Thyroid gland (tissue), 4 donors: ENCODE results near the gene KLF5. TPM values are rescaled to one million over a fixed set of nuclear protein-coding genes. Genes with fewer than 3 reads are reported as not detected.

Experiments
- DNase-seq, 2 donors: peaks; one replicate each; pipeline ENCODE4 v3.0.0-alpha.2; 2019
- H3K27ac ChIP-seq, 3 donors: fragments of 200-600 bp; sonication (generic); 1 replicate in 2 of 3; 2 replicates in 1 of 3; pipeline ENCODE4 v1.5.1; 2016 to 2019; ENCODE audit warnings: mild to moderate bottlenecking in 1 of 3, moderate library complexity in 1 of 3
- H3K27me3 ChIP-seq: fragments of 200-600 bp; sonication (generic); one replicate; pipeline ENCODE4 v1.5.1; 2019
- H3K36me3 ChIP-seq, 2 donors: fragments of 200-600 bp; sonication (generic); one replicate each; pipeline ENCODE4 v1.5.1; 2016 to 2019
- H3K4me1 ChIP-seq, 2 donors: fragments of 200-600 bp; sonication (generic); one replicate each; pipeline ENCODE4 v1.5.1; 2017 to 2019
- H3K4me3 ChIP-seq, 3 donors: fragments of 200-600 bp; sonication (generic); replicated peaks in 1 of 3; 1 replicate in 2 of 3; 2 replicates in 1 of 3; pipeline ENCODE4 v1.5.1; 2016; ENCODE audit warnings: mild to moderate bottlenecking in 1 of 3
- H3K9me3 ChIP-seq: fragments of 200-600 bp; sonication (generic); one replicate; pipeline ENCODE4 v1.5.1; 2017
- CTCF ChIP-seq, 6 experiments: fragments of 200-600 bp in 3 of 6; fragments of 450-650 bp in 3 of 6; sonication (generic) in 3 of 6; IDR thresholded peaks; one replicate each; pipeline ENCODE4 v1.5.1; 2016 to 2019; ENCODE audit warnings: antibody characterized with exemption in 6 of 6, mild to moderate bottlenecking in 2 of 6, inconsistent platforms in 1 of 6, moderate library complexity in 1 of 6
- POLR2A ChIP-seq, 2 donors: fragments of 450-650 bp; IDR thresholded peaks; one replicate each; pipeline ENCODE4 v1.6.1; 2017; ENCODE audit warnings: antibody characterized with exemption in 2 of 2, mild to moderate bottlenecking in 2 of 2, moderate library complexity in 1 of 2
- WGBS, 2 donors: methylation state at CpG; one replicate each; pipeline ENCODE4 v1.1.5; 2017; 5-methylcytosine and 5-hydroxymethylcytosine counted together
- intact Hi-C: fragments of 100-400 bp; cut with DNase I; formaldehyde crosslinking; loops from one replicate; pipeline ENCODE4 v1.15.1; 2023
- total RNA-seq, 4 donors: library from RNA; depleted of rRNA; stranded (reverse); fragments of >200 nt; gene quantifications; one replicate each; pipeline ENCODE4 v1.2.3, GENCODE V29; 2016

Gene KLF5
- 10 to 100 TPM; 15.6 to 37.2 (median 23.6) TPM for total RNA-seq

GRCh38 chr13:73058736-73059459, at the start of gene KLF5:
TSS of gene KLF5 (plus strand) at chr13:73059005. CDS start at chr13:73059328, 323 bp downstream.
- no peaks in the 10 kb centered on the region for H3K9me3 ChIP-seq
- peaks cover 11 to 14% of the 10 kb centered on the region in 2 donors for H3K4me1 ChIP-seq
- WGBS, 2 donors = 0% methylated on average over 4 to 11 of the region's 93 CpGs
- TF ChIP-seq POLR2A (IDR thresholded peaks at IDR 0.05) (peak; percentile 96 to 100), CTCF (IDR thresholded peaks at IDR 0.05) (no peak)
- H3K27me3 ChIP-seq = no peaks in the 10 kb centered on the region
- H3K27ac ChIP-seq = peak within 1 kb of the TSS; percentile 76 to 93 (median 87)
- intact Hi-C loops = loop anchor here (10.0 kb wide), 2 partner anchors 244 to 646 kb away; no protein-coding TSS in a partner anchor
- peak within 1 kb of the TSS; percentile 53 to 67 (median 56) for H3K4me3 ChIP-seq
- peak; percentile 99 for DNase-seq
- H3K36me3 ChIP-seq = no peaks in the 10 kb centered on the region

GRCh38 chr13:73011751-73012150, 47.1 kb upstream of the KLF5 start:
- H3K4me1 ChIP-seq = no peaks in the 10 kb centered on the region
- 88 to 95% methylated on average over 5 of the region's 5 CpGs for WGBS, 2 donors
- no peaks in the 10 kb centered on the region for H3K9me3 ChIP-seq
- no peaks in the 10 kb centered on the region for H3K27me3 ChIP-seq
- H3K27ac ChIP-seq = no peak overlapping the region
- no peak for DNase-seq
- intact Hi-C loops = no loop called here
- TF ChIP-seq POLR2A (IDR thresholded peaks at IDR 0.05) (no peak), CTCF (IDR thresholded peaks at IDR 0.05) (no peak)
- H3K36me3 ChIP-seq = no peaks in the 10 kb centered on the region
- no peak overlapping the region for H3K4me3 ChIP-seq

GRCh38 chr13:73015805-73016204, 43.0 kb upstream of the KLF5 start:
- no peak overlapping the region for H3K4me3 ChIP-seq
- H3K27ac ChIP-seq = no peak overlapping the region
- no peaks in the 10 kb centered on the region for H3K4me1 ChIP-seq
- no peak for DNase-seq
- no peaks in the 10 kb centered on the region for H3K9me3 ChIP-seq
- 92 to 97% methylated on average over 1 of the region's 1 CpG for WGBS, 2 donors
- TF ChIP-seq CTCF (IDR thresholded peaks at IDR 0.05) (no peak), POLR2A (IDR thresholded peaks at IDR 0.05) (no peak)
- no peaks in the 10 kb centered on the region for H3K36me3 ChIP-seq
- intact Hi-C loops = no loop called here
- H3K27me3 ChIP-seq = no peaks in the 10 kb centered on the region

GRCh38 chr13:73018336-73018735, 40.5 kb upstream of the KLF5 start:
- Histone ChIP-seq H3K36me3 (no peaks in the 10 kb centered on the region), H3K4me3 (no peak overlapping the region), H3K4me1 (no peaks in the 10 kb centered on the region), H3K27ac (no peak overlapping the region), H3K9me3 (no peaks in the 10 kb centered on the region), H3K27me3 (no peaks in the 10 kb centered on the region)
- DNase-seq = no peak
- TF ChIP-seq CTCF (IDR thresholded peaks at IDR 0.05) = no peak
- TF ChIP-seq POLR2A (IDR thresholded peaks at IDR 0.05) = no peak
- 91 to 96% methylated on average over 1 of the region's 1 CpG for WGBS, 2 donors
- intact Hi-C loops = no loop called here

GRCh38 chr13:73025217-73026012, 33.4 kb upstream of the KLF5 start:
- Histone ChIP-seq H3K4me3 (no peak overlapping the region), H3K4me1 (no peaks in the 10 kb centered on the region), H3K9me3 (no peaks in the 10 kb centered on the region), H3K27me3 (no peaks in the 10 kb centered on the region), H3K36me3 (no peaks in the 10 kb centered on the region), H3K27ac (no peak overlapping the region)
- WGBS, 2 donors = 93 to 94% methylated on average over 5 of the region's 5 CpGs
- TF ChIP-seq CTCF (IDR thresholded peaks at IDR 0.05) (no peak), POLR2A (IDR thresholded peaks at IDR 0.05) (no peak)
- intact Hi-C loops = no loop called here
- DNase-seq = no peak
